Globus pallidus (tissue), 1 donor: Measurements from ENCODE around the gene INPP1.
A peak's percentile ranks its signal among the peaks of the same experiment; 100 is the strongest.

Experiments
- DNase-seq: peaks from one replicate; pipeline ENCODE4 v3.0.0-alpha.2; 2015; ENCODE audit warnings: low spot score

INPP1 gene

DNA sequence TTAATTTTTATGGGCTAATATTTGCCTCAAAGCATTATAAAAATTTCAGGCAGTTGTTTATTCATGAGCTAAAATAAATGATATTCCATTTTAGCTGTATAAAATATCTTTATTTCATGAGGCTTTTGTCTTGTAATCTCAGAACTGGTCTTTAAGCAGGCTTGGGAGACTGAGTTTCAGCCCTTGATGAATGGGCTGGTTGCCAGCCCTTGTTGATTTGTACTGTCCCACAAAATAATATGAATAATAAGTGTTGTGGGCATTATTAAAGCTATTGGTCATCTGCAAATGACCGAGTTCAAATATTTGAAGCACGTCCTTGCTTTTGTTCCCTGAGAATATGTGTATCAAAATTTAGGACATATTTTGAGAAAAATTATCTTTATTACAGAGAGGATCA, 18.2 kb downstream of the INPP1 start:
- peak; percentile 52 for DNase-seq

DNA sequence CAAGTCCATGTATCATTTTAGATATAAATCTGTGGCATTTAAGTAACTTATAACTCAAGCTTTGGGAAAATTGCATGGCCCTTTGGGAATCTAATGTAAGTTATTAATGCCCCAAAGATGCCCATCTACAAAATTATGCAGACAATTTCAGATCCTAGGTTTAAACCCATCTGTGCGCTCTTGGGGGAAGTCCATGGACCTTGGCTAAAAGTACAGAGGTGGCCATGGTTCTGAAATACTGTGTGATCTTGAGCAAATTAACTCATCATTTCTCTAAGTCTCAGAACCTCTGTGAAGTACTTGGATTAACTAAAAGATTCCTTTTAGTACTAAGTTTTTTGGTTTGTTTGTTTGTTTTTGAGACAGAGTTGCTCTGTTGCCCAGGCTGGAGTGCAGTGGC, 19.5 kb downstream of the INPP1 start:
- no peak for DNase-seq

DNA sequence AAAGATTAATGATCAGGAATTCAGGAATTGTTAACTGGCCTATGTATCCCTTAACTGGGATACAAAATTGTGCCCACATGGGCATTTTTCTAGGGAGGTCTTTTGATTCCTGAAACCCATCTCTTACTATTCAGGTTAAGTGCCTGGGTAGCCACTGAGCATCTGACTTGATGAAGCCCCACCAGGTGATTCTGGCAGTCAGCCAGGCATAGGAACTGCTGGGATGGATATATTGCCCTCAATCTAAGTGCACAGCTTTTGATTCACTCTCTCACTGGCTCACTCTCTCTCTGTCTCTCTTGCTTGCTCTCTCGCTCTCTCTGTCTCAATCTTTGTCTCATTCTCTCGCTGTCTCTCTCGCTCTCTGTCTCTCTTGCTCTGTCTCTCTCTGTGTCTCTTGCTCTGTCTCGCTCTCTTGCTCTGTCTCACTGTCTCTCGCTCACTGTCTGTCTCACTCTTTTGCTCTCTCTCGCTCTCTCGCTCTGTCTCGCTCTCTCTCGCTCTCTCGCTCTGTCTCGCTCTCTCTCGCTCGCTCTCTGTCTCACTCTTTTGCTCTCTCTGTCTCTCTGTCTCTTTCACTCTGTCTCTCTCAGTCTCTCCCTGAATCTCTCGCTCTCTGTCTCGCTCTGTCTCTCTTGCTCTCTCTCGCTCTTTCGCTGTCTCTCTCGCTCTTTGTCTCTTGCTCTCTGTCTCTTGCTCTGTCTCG, 22.3 kb downstream of the INPP1 start:
- DNase-seq, result no peak

DNA sequence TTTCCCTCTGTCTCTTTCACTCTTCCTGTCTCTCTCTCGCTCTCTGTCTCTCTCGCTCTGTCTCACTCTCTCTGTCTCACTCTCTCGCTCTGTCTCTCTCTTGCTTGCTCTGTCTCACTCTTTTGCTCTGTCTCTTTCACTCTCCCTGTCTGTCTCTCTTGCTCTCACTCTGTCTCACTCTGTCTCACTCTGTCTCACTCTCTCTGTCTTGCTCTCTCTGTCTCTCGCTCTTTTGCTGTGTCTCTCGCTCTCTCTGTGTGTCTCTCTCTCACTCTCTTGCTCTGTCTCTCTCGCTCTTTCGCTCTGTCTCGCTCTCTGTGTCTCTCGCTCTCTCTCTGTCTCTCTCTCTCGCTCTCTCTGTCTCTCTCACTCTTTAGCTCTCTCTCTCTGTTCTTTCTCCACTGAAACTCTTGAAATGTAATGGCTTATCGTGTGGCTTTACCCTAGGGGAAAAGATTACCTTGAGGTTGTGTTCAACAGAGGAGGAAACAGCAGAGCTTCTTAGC, 22.9 kb downstream of the INPP1 start:
- no peak for DNase-seq

DNA sequence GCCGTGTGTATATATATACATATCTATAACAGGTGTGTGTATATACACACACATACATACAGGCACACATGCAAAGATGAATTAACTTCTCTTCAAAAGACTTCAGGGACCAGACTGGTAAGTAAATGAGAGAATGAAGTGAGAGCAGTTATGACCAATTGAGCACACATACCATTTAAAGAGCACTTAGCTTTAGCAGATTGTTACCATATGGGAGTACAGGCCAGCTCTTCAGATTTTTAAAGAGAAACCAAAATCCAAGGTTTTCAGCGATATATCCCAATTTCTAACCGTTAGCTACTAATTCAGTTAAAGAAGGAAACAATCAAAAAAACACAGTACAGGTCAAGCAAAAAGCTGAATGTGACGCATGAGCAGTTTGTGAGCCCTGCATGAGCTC, 23.7 kb downstream of the INPP1 start:
- no peak for DNase-seq

DNA sequence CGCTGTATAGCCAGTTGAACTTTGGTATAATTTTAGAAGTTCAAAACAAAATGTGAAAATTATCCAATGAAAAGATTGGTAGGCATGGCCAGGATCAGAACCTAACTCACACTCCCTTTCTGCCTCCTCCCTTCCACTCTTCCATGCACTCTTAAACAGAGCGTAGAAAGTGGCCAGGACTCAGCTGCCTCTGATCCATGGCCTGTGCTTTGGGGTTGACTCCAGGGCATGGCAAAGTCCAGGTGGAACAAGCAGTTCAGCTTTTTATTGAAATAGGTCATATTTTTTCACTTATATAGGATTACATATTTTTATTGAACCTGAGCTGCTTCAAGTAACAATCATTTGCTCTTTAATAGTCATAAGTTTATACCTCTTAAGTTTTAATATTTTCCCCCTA, 26.2 kb downstream of the INPP1 start:
- DNase-seq, result no peak

DNA sequence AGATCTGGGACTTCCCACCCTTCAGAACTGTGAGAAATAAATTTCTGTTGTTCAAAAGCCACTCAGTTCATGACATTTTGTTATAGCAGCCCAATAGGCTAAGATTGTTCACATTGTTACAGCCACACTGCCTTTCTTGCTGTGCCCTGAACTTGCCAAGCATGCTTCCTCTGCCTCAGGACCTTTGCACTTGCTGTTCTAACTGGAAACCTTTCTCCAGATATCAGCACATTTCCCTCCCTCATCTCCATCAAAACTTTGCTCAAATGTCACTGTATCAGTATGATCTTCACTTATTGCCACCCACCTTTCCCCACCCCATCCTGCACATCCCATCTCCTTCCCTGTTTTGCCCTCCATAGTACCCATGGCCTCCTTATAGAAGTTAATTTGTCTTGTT, 32.7 kb downstream of the INPP1 start:
- no peak for DNase-seq

DNA sequence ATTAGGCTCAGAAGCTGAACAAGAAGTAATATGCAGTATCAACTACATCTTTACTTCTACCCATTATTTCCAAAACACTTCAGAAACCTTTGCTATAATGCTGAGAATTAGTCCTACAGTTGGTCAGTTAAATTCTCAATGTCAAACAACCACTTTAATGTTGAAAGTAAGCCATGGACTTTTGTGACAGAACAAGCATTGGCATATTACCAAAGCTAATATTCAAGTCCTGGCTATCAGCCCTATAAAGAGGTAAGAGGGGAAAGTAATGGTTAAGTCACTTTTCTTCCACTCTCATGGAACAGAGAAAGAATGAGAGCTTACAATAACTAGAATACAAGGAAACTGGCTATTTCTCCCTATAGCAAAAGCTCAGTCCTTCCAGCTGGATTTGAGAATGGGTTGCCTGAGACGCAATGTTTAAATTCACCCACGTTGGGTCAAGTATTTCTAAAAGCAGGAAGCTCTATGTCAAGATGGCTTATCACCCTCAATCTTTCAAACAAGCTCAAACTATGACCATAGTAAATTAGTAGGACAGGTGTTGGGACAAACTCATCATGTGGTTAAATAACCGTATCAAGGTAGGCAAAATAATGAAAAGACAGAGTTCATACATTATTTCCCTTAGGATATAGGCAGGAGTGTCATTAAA, 33.3 kb downstream of the INPP1 start:
- DNase-seq, result no peak

DNA sequence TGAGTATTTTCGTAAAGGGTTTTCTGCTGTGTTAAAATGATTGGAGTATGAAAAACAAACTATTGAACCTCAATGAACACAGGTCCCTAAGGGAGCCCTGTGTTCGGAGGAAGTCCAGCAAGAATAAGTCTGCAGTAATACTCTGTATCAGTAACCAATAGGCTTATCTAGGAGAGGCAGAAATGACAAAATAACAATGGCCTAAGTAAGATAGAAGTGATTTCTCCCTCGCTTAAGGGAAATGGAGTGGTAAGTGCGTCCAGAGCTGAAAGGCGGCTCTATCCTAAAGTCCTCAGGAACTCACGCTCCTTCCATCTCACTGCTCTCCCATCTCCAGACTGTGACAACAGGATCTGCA, 35.5 kb downstream of the INPP1 start:
- no peak for DNase-seq

DNA sequence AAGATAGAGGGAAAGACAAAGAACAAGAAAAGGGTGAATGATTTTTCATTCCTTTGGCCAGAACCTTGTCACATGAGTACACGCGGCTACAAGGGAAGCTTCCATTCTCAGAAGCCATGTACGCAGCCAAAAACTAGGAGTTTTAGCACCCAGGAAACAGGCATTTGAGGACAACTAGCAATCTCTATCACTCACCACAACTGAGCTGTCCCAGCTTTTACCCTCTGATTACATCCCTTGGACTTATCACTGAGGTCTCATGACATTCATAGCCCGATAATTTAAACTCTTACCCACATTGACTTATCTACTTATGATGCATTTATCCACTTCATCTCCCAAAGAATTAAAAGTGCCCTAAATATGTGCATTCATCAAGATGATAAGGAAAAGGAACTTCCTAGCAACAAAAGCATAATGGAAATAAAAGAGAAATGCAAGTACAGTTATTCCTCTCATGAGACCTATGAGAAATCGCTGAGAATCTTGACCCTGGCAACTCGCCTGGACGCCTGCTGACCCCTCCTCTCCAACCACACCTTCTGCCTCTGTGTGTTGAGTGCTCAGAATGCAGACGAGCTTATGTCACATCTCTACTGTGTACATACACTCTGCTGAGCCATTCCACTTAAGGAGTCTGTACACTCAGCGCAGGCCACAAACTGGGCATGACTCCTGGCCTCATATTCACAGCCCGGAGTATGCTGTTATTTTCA, 36.0 kb downstream of the INPP1 start:
- no peak for DNase-seq

DNA sequence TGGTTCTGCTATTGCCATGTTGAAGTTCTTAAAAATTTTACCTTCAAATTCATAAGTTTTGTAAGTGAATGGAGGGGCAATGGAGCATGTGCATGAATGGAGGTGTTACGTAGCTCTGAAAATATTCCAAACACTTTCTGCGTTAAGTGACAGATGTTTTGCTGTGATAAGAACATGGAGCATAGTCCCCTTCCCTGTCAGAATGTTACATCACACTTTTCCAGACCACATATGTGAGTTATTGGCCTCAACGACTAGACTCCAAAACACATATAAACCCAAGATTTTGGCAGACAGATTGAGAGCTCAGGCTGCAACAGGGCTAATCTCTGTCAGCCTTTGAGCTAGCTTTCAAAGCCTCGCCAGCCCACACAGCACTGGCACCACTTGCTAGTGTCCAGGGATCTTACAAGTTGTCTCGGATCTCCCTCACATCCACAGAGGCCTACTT, 37.6 kb downstream of the INPP1 start:
- DNase-seq, result no peak

DNA sequence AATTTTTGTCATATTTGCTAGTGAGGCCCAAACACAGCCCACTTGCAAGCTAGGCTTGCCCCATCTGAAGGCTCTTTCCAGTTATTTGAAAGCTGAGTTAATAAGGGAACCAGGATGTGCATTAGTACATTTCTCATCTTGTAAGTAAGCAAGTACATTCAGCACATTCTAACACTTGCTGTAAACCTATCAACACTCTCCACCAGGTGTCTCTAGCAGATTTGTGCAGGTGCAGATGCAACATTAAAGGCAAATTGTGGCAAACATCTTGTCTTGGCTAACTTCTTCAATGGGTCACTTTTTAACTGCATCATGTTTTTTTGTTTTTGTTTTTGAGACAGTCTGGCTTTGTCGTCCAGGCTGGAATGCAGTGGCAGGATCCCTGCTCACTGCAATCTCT, 39.5 kb downstream of the INPP1 start:
- DNase-seq, result peak; percentile 37

DNA sequence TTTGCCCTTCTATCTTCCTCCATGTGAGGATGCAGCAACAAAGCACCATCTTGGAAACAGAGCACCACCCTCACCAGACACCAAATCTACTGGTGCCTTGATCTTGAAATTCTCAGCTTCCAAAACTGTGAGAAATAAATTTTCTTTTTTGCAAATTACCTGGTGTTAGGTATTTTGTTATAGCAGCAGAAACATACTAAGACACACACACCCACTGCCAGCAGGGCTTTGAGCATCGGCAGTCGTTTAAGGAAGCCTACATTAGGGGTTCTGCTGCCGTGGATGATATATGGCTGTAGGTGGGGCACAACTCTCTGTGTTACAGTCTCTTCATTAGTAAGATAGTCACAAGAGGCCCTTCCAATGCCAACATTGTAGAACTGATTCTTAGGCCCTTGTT, 44.0 kb downstream of the INPP1 start:
- DNase-seq, result no peak

DNA sequence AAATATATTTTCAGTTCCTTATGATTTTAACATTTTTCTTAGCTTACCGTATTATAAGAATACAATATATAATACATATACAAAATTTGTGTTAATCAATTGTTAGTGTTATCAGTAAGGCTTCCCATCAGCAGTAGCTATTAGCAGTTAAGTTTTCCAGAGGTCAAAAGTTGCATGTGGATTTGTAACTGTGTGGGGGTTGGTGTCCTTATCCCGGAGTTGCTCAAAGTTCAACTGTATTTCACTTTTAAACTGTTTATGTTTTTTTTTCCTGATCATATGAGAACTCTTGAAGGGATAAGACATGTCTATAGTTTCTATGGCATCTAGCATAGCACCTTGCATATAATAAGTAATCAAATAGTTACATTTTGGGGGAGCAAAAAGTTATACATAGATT, 52.9 kb downstream of the INPP1 start:
- no peak for DNase-seq

DNA sequence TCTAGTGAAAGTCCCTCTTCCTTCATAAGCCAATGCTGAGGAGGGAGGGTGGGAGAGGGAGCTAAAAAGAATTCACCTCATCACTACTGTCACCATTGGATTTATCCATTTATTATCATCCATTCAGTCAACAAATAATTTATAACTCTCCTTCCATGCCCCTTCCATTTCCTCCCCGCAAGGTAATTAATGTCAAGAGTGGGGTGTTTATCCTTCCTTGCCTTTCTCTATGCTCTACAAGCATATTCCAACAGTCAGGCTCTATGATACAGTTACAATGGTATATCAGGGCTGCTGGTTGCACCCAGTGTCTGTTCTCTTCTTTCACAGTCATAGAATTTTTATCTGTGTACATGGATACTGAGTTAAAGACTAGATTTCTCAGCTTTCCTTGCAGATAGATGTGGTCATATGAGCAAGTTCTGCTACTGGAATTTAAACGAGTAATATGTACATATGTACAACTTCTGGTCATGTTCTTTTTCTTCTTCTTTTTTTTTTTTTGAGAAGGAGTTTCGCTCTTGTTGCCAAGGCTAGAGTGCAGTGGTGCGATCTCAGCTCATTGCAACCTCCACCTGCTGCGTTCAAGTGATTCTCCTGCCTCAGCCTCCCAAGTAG, 59.7 kb downstream of the INPP1 start:
- DNase-seq, result no peak

DNA sequence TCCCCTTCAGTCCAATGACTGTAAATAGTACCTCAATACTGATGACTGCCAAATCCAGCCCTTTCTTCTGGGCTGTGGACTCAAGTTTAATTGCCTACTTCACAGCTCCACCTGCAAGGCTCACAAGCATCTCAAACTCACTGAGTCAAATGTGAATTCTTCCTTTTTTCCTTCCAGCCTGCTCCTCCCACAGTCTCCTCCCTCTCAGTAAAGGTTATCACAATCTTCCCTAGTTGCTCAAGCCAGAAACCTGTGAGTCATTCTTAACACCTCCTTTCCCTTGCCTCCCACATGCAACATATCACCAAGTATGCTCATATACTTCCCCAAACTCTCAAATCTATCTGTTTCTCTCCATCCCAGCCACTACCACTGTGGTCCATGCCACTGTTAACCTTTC, 61.1 kb downstream of the INPP1 start:
- no peak for DNase-seq

DNA sequence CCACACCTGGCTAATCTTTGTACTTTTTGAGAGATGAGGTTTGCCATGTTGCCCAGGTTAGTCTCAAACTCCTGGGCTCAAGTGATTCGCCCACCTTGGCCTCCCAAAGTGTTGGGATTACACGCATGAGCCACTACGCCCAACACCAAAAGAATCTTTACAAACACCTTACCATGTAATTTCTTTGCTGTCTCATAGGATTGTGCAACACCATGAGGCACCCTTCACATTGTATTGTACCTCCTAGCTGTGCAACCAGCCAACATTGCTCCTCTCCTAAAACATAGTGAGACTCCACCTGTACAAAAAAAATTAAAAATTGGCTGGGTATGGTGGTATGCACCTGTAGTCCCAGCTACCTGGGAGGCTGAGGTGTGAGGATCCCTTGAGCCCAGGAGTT, 61.7 kb downstream of the INPP1 start:
- DNase-seq, result no peak

DNA sequence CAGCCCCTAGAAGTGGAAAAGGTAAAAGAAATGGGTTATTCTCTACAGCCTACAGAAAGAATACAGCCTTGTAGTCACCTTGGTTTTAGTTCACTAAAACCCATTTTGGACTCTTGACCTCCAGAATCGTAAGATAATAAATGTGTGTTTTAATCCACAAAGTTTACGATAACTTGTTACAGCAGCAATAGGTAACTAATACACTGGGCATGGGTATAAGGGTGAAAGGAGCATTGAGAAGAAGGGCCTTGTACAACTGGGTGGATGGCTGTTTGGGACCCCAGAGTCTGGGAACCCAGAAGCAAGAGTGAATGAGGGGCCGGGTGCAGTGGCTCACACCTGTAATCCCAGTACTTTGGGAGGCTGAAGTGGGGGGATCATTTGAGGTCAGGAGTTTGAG, 62.6 kb downstream of the INPP1 start:
- no peak for DNase-seq

DNA sequence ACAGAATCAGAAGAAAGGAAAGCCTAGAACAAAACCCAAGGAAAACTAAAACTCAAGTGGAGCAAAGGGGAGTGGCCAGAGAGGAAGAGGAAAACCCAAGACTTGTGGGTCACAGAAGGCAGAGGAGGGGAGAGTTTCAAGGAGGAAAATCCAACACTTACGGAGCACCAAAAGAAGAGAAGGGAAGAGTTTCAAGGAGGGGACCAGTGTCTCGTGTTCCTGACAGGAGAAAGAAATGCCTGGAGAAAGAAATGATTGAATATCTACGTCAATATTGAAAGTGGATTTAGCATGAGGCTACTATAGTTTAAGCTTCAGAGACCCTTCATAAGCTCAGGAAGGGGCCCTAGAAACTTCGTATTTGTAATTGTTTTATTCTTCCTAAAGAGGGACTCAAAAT, 63.4 kb downstream of the INPP1 start:
- no peak for DNase-seq

DNA sequence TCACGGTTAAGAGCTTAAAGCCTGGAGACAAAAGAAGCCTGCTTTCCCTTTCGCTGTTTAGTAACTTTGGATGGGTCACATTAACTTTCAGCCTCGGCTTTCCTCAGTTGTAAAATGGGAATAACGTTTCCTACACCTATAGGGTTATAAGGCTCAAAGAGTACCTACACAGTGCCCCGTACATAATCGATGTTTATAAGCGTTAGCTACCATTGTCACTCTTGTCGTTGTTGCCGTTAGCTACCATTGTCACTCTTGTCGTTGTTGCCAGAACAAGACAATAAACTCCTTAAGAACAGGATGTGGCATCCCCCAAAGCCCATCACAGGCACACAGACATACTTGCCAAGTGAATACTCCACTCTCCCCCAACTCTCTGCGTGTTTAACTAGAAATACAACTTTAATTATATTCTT, 63.9 kb downstream of the INPP1 start:
- DNase-seq, result peak; percentile 59

DNA sequence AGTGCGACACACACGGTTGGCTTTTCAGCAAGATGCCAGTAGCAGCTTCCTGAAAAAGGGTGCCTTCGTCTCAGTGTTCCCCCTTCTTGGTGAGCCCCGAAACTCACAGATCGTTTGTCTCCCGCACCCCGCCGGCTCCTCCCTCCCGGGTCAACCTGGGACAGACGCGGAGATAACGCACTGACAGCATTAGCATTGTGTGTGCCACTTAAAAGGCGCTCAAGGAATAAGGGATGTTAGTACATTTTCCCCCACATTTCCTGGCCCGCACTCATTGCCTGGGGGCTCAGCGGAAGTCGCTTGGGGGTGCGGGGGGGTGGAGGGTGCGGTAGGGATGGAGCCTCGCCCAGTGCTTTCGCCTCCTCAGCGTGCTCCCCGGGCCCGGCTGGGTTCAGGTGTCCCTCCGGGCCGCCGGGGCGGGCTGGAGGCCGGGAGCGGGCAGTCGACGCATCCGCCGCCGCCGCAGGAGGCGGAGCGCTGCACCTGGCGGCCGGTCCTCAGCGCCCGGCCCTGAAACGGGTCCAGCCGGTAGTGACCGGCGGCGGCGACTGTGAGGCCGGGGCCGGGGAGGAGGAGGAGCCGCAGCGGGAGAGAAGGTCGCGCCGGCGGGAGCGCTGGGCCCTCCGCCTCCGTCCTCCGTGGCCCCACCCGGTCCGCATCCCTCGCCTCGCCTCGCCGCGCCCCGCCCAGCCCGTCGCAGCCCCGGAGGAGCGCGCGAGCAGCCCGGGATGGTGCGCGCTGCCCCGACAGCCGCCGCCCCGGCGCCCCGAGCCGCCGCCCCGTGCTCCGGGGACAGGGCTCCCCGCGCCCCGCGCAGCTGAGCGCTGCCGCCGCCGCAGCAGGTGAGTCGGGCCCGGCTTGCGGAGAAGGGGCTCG, 64.5 kb downstream of the INPP1 start, which contains the start of gene MFSD6:
TSS of gene MFSD6 (plus strand) at position 694 of the 876 bp plus-strand sequence. CDS start 27,675 bp downstream, outside the sequence.
- peak; percentile 61 for DNase-seq
